GM12872 (cell line): ENCODE results near the gene LGI1.

Experiments used
- CTCF ChIP-seq: IDR thresholded peaks from 3 replicates; pipeline ENCODE4 v1.5.1; 2011; ENCODE audit warnings: low read depth, mild to moderate bottlenecking, low read length, moderate library complexity; ENCODE audit not compliant: insufficient read depth

Gene LGI1

GRCh38 chr10:93777092-93777491, 19.4 kb downstream of the LGI1 start:
- TF ChIP-seq CTCF: no peak

DNA sequence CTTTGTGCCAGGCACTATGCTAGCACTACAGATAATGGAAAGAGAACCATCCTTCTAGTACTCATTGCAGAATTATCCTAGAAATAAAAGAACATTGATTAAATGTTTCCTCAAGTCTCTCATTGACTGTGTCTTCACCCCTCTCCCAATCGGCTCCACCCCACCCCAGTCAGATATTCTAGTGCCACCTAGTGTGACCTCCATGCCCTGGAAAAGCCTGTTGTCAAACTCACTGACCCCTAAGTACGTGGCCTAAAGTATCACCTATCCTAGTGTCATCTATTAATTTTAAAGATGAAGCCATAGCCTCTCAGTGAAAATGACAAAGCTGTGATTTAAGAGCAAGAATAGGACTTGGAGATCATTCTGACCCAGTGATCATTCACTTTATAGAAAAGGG, 26.3 kb downstream of the LGI1 start:
- 0 out of 3 replicates have a peak, but pooled peaks have one; percentile 13 for TF ChIP-seq CTCF

- no peak for TF ChIP-seq CTCF
Measured at GRCh38 chr10:93788413-93789208, 30.9 kb downstream of the LGI1 start.

DNA sequence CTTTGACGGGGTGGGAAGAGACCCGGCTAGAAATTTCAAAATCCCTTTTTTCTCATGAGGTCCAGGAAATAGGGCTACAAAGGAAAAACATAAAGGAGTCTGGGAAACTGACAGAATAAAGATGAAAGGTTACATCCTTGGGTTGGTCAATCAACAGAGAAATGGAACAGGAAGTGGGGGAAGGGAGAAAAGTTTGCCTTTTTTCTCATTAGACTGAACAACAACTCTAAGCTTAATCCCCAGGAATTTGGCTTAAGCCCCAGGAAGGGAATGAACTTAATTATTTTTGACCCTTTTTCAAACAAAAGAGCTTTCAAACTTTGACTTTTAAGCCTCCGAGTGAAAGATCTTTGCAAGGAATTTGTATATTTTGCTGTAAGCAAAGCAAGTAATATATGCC, 32.7 kb downstream of the LGI1 start:
- TF ChIP-seq CTCF: no peak

GRCh38 chr10:93796167-93796566, 38.4 kb downstream of the LGI1 start:
- TF ChIP-seq CTCF: no peak

- no peak for TF ChIP-seq CTCF
Measured at GRCh38 chr10:93797825-93798224, 40.1 kb downstream of the LGI1 start.

DNA sequence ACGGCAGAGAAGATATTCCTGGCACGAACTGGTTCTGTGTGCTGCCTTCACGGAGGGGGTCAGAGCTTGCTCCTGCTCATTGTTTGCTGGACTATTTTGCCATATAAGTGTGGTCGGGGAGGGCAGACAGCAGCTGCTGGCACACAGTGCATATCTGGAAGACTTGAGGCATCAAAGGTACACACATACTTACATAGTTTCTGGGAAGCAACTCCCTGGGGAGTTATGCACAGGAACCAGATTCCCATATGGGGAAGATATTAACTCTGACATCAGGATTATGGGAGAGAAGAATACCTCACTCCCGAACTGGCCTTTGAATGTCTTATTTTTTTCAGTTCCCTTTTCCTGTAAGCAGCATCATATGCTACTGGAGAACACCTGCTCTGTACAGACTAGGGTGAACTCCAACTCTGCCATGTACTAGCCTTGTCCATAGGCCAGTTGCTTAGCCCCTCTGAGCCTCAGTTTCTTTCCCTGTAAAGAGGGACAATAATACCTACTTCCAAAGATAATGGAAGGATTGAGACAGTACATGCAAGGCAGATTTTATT, 41.5 kb downstream of the LGI1 start:
- TF ChIP-seq CTCF: no peak
